Activated CD4-positive, alpha-beta T cell treated with anti-CD3 and anti-CD28 coated beads, Interleukin-2, amount 50 U/mL, for 4 hours (primary cell): Measurements from ENCODE around the gene FRY.
A peak's percentile ranks its signal among the peaks of the same experiment; 100 is the strongest.

Source experiments
- DNase-seq, 2 experiments: peaks; one replicate each; pipeline ENCODE4 v3.0.0-alpha.2; 2020

Gene FRY

GRCh38 chr13:32315238-32316027 lies 283.9 kb downstream of the FRY start, which contains the start of the genes BRCA2 and ZAR1L:
Gene BRCA2 (plus strand): TSS chr13:32315508. CDS start chr13:32316461, 953 bp downstream.
Gene ZAR1L (minus strand): TSS chr13:32315363. CDS start chr13:32311925, 3,438 bp downstream.
- DNase-seq: peak; percentile 78 to 81

- DNase-seq: no peak
Measured at GRCh38 chr13:32316028-32316339, 284.4 kb downstream of the FRY start.

- no peak for DNase-seq
Measured at GRCh38 chr13:32316501-32316900, 284.9 kb downstream of the FRY start.

GRCh38 chr13:32317716-32318465 lies 286.3 kb downstream of the FRY start:
- DNase-seq: no peak

- no peak for DNase-seq
Measured at GRCh38 chr13:32320528-32320927, 289.0 kb downstream of the FRY start.

GRCh38 chr13:32323912-32324311 lies 292.3 kb downstream of the FRY start:
- DNase-seq: no peak

- DNase-seq: no peak
Measured at GRCh38 chr13:32330441-32330840, 298.9 kb downstream of the FRY start.

GRCh38 chr13:32334671-32335070 lies 303.1 kb downstream of the FRY start:
- DNase-seq: no peak

- no peak for DNase-seq
Measured at GRCh38 chr13:32340914-32341313, 309.3 kb downstream of the FRY start.

GRCh38 chr13:32347651-32348050 lies 316.1 kb downstream of the FRY start:
- no peak for DNase-seq
